GM12878 (cell line): ENCODE measurements around the gene MRPL37. TPM values are rescaled to one million over a fixed set of nuclear protein-coding genes. Genes with fewer than 3 reads are reported as not detected.

Experiments
- ATAC-seq: fragments of 200-7000 bp; cut with Tn5 transposase; 3 replicates; pipeline ENCODE4 v1.9.1; 2020; ENCODE audit warnings: mild to moderate bottlenecking, moderate library complexity
- BruUV-seq: library from RNA; stranded (reverse); fragments of 400-500 nt; replicated peaks from 2 replicates; lab custom pipeline; 2021; lab: Mats Ljungman, UMichigan
- CTCF ChIA-PET: fragments of 300-600 bp; sonication (Branson Sonifier 250); formaldehyde crosslinking; extraction: SDS; loops from one replicate; lab custom pipeline; 2021; ENCODE audit warnings: inconsistent platforms; lab: Yijun Ruan, JAX
- POLR2A ChIA-PET: fragments of 350-600 bp; formaldehyde crosslinking; extraction: SDS; loops from one replicate; lab custom pipeline; 2021; ENCODE audit warnings: inconsistent platforms; lab: Charles Lee
- RAD21 ChIA-PET: fragments of 300-600 bp; sonication (Branson Sonifier 250); formaldehyde crosslinking; loops from one replicate; lab custom pipeline; 2023; ENCODE audit warnings: antibody characterized with exemption; ENCODE audit not compliant: unreplicated experiment; lab: Charles Lee
- SMC1A ChIA-PET: fragments of 300-600 bp; sonication (Branson Sonifier 250); formaldehyde crosslinking; loops from one replicate; lab custom pipeline; 2023; ENCODE audit not compliant: unreplicated experiment, uncharacterized antibody; lab: Charles Lee
- DNase-seq: peaks from one replicate; pipeline ENCODE4 v3.0.0-alpha.2; 2011; ENCODE audit warnings: low read depth, low spot score
- FAIRE-seq: peaks from 3 replicates; lab custom pipeline; 2011; peaks lifted over from hg19 to GRCh38; lab: Jason Lieb, UNC
- H2AFZ ChIP-seq: 2 replicates; pipeline ENCODE4 v1.6.0; 2011; ENCODE audit warnings: low read depth, low read length, control low read depth; ENCODE audit not compliant: control insufficient read depth
- H3K27ac ChIP-seq: 2 replicates; pipeline ENCODE4 v1.5.1; 2011; ENCODE audit warnings: control low read depth; ENCODE audit not compliant: control insufficient read depth, insufficient read depth
- H3K27me3 ChIP-seq, 2 experiments: replicated peaks in 1 of 2; 2 replicates each; pipeline versions ENCODE4 v1.6.0 to v1.6.1; 2011; ENCODE audit warnings: low read length in 1 of 2; ENCODE audit not compliant: control insufficient read depth in 2 of 2, insufficient read depth in 2 of 2
- H3K36me3 ChIP-seq, 2 experiments: 2 replicates each; pipeline ENCODE4 v1.5.1; 2011; ENCODE audit warnings: low read length in 1 of 2; ENCODE audit not compliant: control insufficient read depth in 2 of 2, insufficient read depth in 2 of 2
- H3K4me1 ChIP-seq: 2 replicates; pipeline ENCODE4 v1.6.1; 2011; ENCODE audit warnings: mild to moderate bottlenecking, low read length, moderate library complexity, mixed read lengths; ENCODE audit not compliant: control insufficient read depth, insufficient read depth
- H3K4me2 ChIP-seq: 2 replicates; pipeline ENCODE4 v1.6.0; 2011; ENCODE audit warnings: control low read depth; ENCODE audit not compliant: control insufficient read depth, insufficient read depth
- H3K4me3 ChIP-seq: fragments of 200-600 bp; sonication (generic); 2 replicates; pipeline ENCODE4 v1.5.1; 2016
- H3K79me2 ChIP-seq: 2 replicates; pipeline ENCODE4 v1.6.0; 2011; ENCODE audit warnings: low read length; ENCODE audit not compliant: control insufficient read depth, insufficient read depth
- H3K9ac ChIP-seq: 2 replicates; pipeline ENCODE4 v1.8.0; 2011; ENCODE audit warnings: low read length, control low read depth, mixed read lengths; ENCODE audit not compliant: control insufficient read depth, insufficient read depth
- H3K9me3 ChIP-seq: replicated peaks from 3 replicates; pipeline ENCODE4 v1.5.1; 2011; ENCODE audit warnings: mild to moderate bottlenecking, low read length; ENCODE audit not compliant: control insufficient read depth, insufficient read depth
- H4K20me1 ChIP-seq: 2 replicates; pipeline ENCODE4 v1.6.0; 2011; ENCODE audit not compliant: control insufficient read depth, insufficient read depth
- SPI1 ChIP-seq: IDR thresholded peaks from 2 replicates; pipeline ENCODE4 v1.6.1; 2011; ENCODE audit warnings: low read depth, mild to moderate bottlenecking, low read length, moderate library complexity, borderline replicate concordance; ENCODE audit not compliant: insufficient read depth
- YY1 ChIP-seq: IDR thresholded peaks from 2 replicates; pipeline ENCODE4 v1.6.1; 2011; ENCODE audit warnings: low read depth, mild to moderate bottlenecking, low read length
- WGBS: methylation state at CpG from one replicate; pipeline ENCODE4 v1.1.6; 2016; ENCODE audit warnings: low lambda C conversion rate; ENCODE audit not compliant: insufficient replicate concordance, insufficient coverage; ENCODE audit errors: missing lambda C conversion rate; 5-methylcytosine and 5-hydroxymethylcytosine counted together
- in situ Hi-C: fragments of 300-500 bp; cut with MboI; formaldehyde crosslinking; loops from 9 replicates; pipeline ENCODE4 v1.14.3; 2018; ENCODE audit warnings: mixed read lengths
- intact Hi-C: fragments of 100-400 bp; cut with micrococcal nuclease; formaldehyde crosslinking; loops from one replicate; pipeline ENCODE4 v1.14.2; 2022; ENCODE audit not compliant: unreplicated experiment
- polyA plus RNA-seq, 11 experiments: library from polyadenylated mRNA; depleted of rRNA in 4 of 11; unstranded in 6 of 11; stranded (reverse) in 5 of 11; fragments of >200 nt; fragmentation: Nextera tagmentation in 4 of 11; fragmentation: Illumina TruSeq in 1 of 11; extraction: Ambion mirVana in 4 of 11; extraction: Trizol in 1 of 11; gene quantifications; 1 replicate in 1 of 11; 2 replicates in 10 of 11; pipeline versions ENCODE4 v1.2.1 to v1.2.3, GENCODE V29; 2011 to 2016; ENCODE audit warnings: inconsistent platforms in 2 of 11, missing spikeins in 2 of 11, low read depth in 1 of 11
- total RNA-seq, 4 experiments: library from RNA; depleted of rRNA in 3 of 4; stranded (reverse); fragments of >200 nt in 3 of 4; fragmentation: Illumina TruSeq in 1 of 4; extraction: Trizol in 1 of 4; gene quantifications; 2 replicates each; pipeline versions ENCODE4 v1.2.1 to v1.2.3, GENCODE V29; 2013 to 2021
- TF ChIP-seq, protein P1 (sequence below): fragments of 450-650 bp; formaldehyde crosslinking; IDR thresholded peaks from 2 replicates; pipeline ENCODE4 v1.4.0; 2022; ENCODE audit warnings: mild to moderate bottlenecking, moderate library complexity
- TF ChIP-seq, protein P2 (sequence below): fragments of 450-650 bp; IDR thresholded peaks from 2 replicates; pipeline ENCODE4 v1.6.1; 2017; ENCODE audit warnings: antibody characterized with exemption, mild to moderate bottlenecking, moderate library complexity

Gene MRPL37
- total and polyA plus RNA-seq, 10 of the 15 experiments (the other 5 are each of a cell fraction or from before 2014, with no cell fraction given) = 41.4 to 217 (median 159) TPM

DNA sequence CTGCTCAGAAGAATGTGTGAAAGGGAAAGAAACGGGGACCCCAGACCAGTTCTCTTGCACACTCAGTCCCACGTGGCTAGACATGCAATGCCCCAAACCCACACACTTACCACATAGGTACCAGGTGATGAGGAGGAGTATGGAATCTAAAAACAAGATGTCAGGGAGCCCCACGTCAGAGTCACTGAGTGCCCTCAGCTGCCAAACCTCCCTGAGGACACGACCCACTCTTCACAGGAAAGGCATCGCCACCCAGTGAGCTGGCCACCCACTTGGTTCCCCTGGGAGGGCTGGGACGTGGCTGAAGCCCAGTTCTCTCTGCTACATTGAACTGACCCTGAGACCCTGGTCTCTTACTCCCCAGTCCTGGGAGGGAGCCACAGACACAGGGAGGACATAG, 41.4 kb downstream of the MRPL37 start:
- ATAC-seq (no peak), FAIRE-seq (no peak), DNase-seq (no peak)
- H4K20me1 ChIP-seq = no peaks in the 10 kb centered on the region
- WGBS = 69% methylated on average over 6 of the region's 6 CpGs
- in situ Hi-C loops = no loop called here
- H3K9ac ChIP-seq = no peak overlapping the region
- no peak overlapping the region for H3K4me3 ChIP-seq
- ChIA-PET SMC1A (no interaction called here), POLR2A (no interaction called here), RAD21 (no interaction called here), CTCF (no interaction called here)
- no peaks in the 10 kb centered on the region for H3K79me2 ChIP-seq
- TF ChIP-seq, protein P1, sequence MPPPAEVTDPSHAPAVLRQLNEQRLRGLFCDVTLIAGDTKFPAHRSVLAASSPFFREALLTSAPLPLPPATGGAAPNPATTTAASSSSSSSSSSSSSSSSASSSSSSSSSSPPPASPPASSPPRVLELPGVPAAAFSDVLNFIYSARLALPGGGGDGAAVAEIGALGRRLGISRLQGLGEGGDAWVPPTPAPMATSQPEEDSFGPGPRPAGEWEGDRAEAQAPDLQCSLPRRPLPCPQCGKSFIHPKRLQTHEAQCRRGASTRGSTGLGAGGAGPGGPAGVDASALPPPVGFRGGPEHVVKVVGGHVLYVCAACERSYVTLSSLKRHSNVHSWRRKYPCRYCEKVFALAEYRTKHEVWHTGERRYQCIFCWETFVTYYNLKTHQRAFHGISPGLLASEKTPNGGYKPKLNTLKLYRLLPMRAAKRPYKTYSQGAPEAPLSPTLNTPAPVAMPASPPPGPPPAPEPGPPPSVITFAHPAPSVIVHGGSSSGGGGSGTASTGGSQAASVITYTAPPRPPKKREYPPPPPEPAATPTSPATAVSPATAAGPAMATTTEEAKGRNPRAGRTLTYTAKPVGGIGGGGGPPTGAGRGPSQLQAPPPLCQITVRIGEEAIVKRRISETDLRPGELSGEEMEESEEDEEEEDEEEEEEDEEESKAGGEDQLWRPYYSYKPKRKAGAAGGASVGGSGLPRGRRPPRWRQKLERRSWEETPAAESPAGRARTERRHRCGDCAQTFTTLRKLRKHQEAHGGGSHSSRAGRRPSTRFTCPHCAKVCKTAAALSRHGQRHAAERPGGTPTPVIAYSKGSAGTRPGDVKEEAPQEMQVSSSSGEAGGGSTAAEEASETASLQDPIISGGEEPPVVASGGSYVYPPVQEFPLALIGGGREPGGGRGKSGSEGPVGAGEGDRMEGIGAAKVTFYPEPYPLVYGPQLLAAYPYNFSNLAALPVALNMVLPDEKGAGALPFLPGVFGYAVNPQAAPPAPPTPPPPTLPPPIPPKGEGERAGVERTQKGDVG (CRISPR knock-in tag) = no peak
- TF ChIP-seq, protein P2, sequence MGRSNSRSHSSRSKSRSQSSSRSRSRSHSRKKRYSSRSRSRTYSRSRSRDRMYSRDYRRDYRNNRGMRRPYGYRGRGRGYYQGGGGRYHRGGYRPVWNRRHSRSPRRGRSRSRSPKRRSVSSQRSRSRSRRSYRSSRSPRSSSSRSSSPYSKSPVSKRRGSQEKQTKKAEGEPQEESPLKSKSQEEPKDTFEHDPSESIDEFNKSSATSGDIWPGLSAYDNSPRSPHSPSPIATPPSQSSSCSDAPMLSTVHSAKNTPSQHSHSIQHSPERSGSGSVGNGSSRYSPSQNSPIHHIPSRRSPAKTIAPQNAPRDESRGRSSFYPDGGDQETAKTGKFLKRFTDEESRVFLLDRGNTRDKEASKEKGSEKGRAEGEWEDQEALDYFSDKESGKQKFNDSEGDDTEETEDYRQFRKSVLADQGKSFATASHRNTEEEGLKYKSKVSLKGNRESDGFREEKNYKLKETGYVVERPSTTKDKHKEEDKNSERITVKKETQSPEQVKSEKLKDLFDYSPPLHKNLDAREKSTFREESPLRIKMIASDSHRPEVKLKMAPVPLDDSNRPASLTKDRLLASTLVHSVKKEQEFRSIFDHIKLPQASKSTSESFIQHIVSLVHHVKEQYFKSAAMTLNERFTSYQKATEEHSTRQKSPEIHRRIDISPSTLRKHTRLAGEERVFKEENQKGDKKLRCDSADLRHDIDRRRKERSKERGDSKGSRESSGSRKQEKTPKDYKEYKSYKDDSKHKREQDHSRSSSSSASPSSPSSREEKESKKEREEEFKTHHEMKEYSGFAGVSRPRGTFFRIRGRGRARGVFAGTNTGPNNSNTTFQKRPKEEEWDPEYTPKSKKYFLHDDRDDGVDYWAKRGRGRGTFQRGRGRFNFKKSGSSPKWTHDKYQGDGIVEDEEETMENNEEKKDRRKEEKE = no peak
- TF ChIP-seq SPI1 (no peak), YY1 (no peak)
- H3K4me1 ChIP-seq = no peaks in the 10 kb centered on the region
- H3K27me3 ChIP-seq = no peaks in the 10 kb centered on the region
- H3K36me3 ChIP-seq = peaks cover 8 to 10% of the 10 kb centered on the region in 2 experiments; a peak in 3 of 4 replicates
- H2AFZ ChIP-seq = no peak overlapping the region
- H3K27ac ChIP-seq = no peak overlapping the region
- BruUV-seq = no TSS peak
- intact Hi-C loops = no loop called here
- H3K4me2 ChIP-seq = no peak overlapping the region
- no peaks in the 10 kb centered on the region for H3K9me3 ChIP-seq
